ENCODE results near the gene COG8. TPM values are rescaled to one million over a fixed set of nuclear protein-coding genes. Genes with fewer than 3 reads are reported as not detected.

The COG8 gene
- total and polyA plus RNA-seq, 2 experiments from 2014 or later: 28.9 to 52.4 TPM

DNA sequence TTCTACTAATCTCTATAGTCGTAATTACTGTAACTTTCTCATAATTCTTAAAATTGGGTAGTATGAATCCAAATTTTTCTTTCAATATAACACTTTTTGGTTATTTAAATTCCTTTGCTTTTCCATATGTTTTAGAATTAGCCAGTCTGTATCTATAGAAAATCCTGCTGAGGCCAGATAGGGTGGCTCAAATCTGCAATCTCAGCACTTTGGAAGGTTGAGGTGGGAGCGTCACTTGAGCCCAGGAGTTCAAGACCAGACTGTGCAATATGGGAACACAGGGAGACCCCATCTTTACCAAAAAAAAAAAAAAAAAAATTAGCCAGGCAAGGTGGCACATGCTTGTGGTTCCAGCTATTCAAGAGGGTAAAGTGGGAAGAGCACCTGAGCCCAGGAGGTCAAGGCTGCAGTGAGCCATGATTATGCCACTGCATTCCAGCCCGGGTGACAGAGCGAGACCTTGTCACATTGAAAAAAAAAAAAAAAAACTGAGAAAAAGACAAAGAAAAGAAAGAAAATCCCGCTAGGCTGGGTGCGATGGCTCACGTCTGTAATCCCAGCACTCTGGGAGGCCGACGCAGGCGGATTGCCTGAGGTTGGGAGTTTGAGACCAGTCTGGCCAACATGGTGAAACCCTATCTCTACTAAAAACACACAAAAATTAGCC lies 37.2 kb upstream of the COG8 start:
- Histone ChIP-seq H3K4me2 (ENCODE audit: unreplicated experiment) (no peak overlapping the region), H3K4me1 (ENCODE audit: insufficient read depth) (peaks cover 12% of the 10 kb centered on the region), H3K4me3 (no peak overlapping the region), H3K27ac (no peak overlapping the region), H3K9ac (no peak overlapping the region), H3F3A (ENCODE audit: insufficient read depth) (peaks cover 21% of the 10 kb centered on the region; the same call in 1 of the 2 replicates), H3K9me2 (ENCODE audit: insufficient read depth) (no peaks in the 10 kb centered on the region), H3K36me3 (ENCODE audit: low read depth) (peaks cover 22% of the 10 kb centered on the region), H4K20me1 (ENCODE audit: insufficient read depth) (no peaks in the 10 kb centered on the region), H3K79me2 (ENCODE audit: insufficient read depth) (peaks cover 90% of the 10 kb centered on the region), H3K27me3 (replicated peaks; ENCODE audit: insufficient read depth) (no peaks in the 10 kb centered on the region), H2AFZ (no peak overlapping the region), H3K9me3 (ENCODE audit: low read depth) (no peaks in the 10 kb centered on the region)
- TF ChIP-seq EZH2 (IDR thresholded peaks at IDR 0.05; ENCODE audit: insufficient read depth, poor library complexity, severe bottlenecking): no peak
- DNase-seq: no peak
- WGBS, 2 experiments (ENCODE audit: low coverage in 1 of 2, low lambda C conversion rate in 2 of 2, missing lambda C conversion rate in 2 of 2): 97 to 98% methylated on average over 9 to 10 of the region's 10 CpGs
- in situ Hi-C loops (cut with MboI): no loop called here

DNA sequence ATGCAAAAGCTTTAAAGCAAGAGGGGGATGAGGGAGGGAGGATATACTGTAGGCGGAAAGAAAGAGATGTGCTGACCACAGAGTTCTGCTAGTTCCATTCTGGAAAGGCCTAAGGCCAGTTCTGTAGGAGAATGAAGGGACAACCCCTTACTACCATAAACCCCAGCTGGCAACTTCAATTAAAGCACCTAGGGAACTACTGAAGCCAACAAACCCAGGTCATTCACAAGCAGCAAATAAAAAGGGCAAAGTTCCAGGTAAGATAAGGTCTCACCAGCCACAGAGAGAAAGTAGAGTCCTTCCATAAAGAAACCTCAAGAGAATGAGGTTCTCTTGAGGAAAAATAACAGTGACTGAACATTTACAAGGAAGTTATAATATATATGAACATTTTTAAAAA lies 33.7 kb upstream of the COG8 start:
- Histone ChIP-seq H3K4me2 (ENCODE audit: unreplicated experiment) (no peak overlapping the region), H2AFZ (no peak overlapping the region), H3K4me1 (ENCODE audit: insufficient read depth) (no peaks in the 10 kb centered on the region), H3K36me3 (ENCODE audit: low read depth) (peaks cover 48% of the 10 kb centered on the region), H3K27me3 (replicated peaks; ENCODE audit: insufficient read depth) (no peaks in the 10 kb centered on the region), H3K79me2 (ENCODE audit: insufficient read depth) (peaks cover 59% of the 10 kb centered on the region), H3K4me3 (no peak overlapping the region), H3K9ac (no peak overlapping the region), H3F3A (ENCODE audit: insufficient read depth) (0 out of 2 replicates have a peak, but pooled peaks cover 14% of the 10 kb centered on the region), H3K27ac (no peak overlapping the region), H3K9me3 (ENCODE audit: low read depth) (no peaks in the 10 kb centered on the region), H3K9me2 (ENCODE audit: insufficient read depth) (no peaks in the 10 kb centered on the region), H4K20me1 (ENCODE audit: insufficient read depth) (no peaks in the 10 kb centered on the region)
- 93 to 95% methylated on average over 1 of the region's 1 CpG for WGBS, 2 experiments (ENCODE audit: low coverage in 1 of 2, low lambda C conversion rate in 2 of 2, missing lambda C conversion rate in 2 of 2)
- DNase-seq: no peak
- in situ Hi-C loops (cut with MboI): no loop called here
- no peak for TF ChIP-seq EZH2phosphoT487 (IDR thresholded peaks at IDR 0.05; ENCODE audit: insufficient read depth, low read depth)
- TF ChIP-seq EZH2 (IDR thresholded peaks at IDR 0.05; ENCODE audit: insufficient read depth, poor library complexity, severe bottlenecking): no peak

DNA sequence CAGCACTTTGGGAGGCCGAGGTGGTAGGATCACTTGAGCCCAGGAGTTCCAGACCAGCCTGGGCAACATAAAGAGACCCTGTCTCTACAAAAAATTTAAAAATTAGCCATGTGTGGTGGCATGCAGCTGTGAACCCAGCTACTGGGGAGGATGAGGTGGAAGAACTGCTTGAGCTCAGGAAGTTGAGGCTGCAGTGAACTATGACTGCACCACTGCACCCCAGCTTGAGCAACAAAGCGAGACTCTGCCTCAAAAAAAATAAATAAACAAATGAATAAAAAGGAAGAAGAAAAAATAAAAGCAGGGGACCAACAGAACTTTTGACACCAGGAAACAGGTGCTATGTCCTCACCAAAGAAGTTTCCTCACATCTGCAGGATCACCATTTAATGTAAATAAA lies 32.2 kb upstream of the COG8 start:
- WGBS, 2 experiments (ENCODE audit: low coverage in 1 of 2, low lambda C conversion rate in 2 of 2, missing lambda C conversion rate in 2 of 2): 92 to 100% methylated on average over 2 of the region's 2 CpGs
- no peak overlapping the region for H3K27ac ChIP-seq
- in situ Hi-C loops (cut with MboI): no loop called here
- H3K9ac ChIP-seq: no peak overlapping the region
- TF ChIP-seq EZH2 (IDR thresholded peaks at IDR 0.05; ENCODE audit: insufficient read depth, poor library complexity, severe bottlenecking) (no peak), EZH2phosphoT487 (IDR thresholded peaks at IDR 0.05; ENCODE audit: insufficient read depth, low read depth) (no peak)
- no peaks in the 10 kb centered on the region for H3K9me3 ChIP-seq (ENCODE audit: low read depth)
- H3K79me2 ChIP-seq (ENCODE audit: insufficient read depth): peaks cover 50% of the 10 kb centered on the region
- no peaks in the 10 kb centered on the region for H3K9me2 ChIP-seq (ENCODE audit: insufficient read depth)
- no peaks in the 10 kb centered on the region for H3K4me1 ChIP-seq (ENCODE audit: insufficient read depth)
- no peak overlapping the region for H3K4me2 ChIP-seq (ENCODE audit: unreplicated experiment)
- no peak overlapping the region for H3K4me3 ChIP-seq
- peaks cover 51% of the 10 kb centered on the region for H3K36me3 ChIP-seq (ENCODE audit: low read depth)
- H3K27me3 ChIP-seq (replicated peaks; ENCODE audit: insufficient read depth): no peaks in the 10 kb centered on the region
- no peaks in the 10 kb centered on the region for H4K20me1 ChIP-seq (ENCODE audit: insufficient read depth)
- DNase-seq: no peak
- no peak overlapping the region for H2AFZ ChIP-seq
- 0 out of 2 replicates have a peak, but pooled peaks cover 13% of the 10 kb centered on the region for H3F3A ChIP-seq (ENCODE audit: insufficient read depth)

DNA sequence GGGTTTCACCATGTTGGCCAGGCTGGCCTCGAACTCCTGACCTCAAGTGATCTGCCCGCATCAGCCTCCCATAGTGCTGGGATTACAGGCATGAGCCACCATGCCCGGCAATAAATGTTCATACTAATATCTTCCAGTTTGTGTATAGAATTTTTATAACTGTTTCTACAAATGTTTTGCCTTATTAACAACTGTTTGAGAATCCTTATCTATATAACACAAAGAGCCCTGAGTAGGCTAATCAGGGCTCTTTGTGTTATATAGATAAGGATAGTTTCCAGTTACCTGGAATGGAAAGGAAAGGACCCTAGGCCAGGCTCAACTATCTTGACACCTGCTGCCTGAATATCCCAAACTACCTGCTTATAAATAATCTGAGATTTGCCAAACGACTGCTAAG lies 29.5 kb upstream of the COG8 start:
- no peak overlapping the region for H3K4me2 ChIP-seq (ENCODE audit: unreplicated experiment)
- no peaks in the 10 kb centered on the region for H3K9me2 ChIP-seq (ENCODE audit: insufficient read depth)
- H4K20me1 ChIP-seq (ENCODE audit: insufficient read depth): no peaks in the 10 kb centered on the region
- H3K4me3 ChIP-seq: no peak overlapping the region
- H3F3A ChIP-seq (ENCODE audit: insufficient read depth): 0 out of 2 replicates have a peak, but pooled peaks cover 13% of the 10 kb centered on the region
- WGBS, 2 experiments (ENCODE audit: low coverage in 1 of 2, low lambda C conversion rate in 2 of 2, missing lambda C conversion rate in 2 of 2): 98 to 99% methylated on average over 4 of the region's 4 CpGs
- H2AFZ ChIP-seq: no peak overlapping the region
- no peak overlapping the region for H3K9ac ChIP-seq
- no peak for TF ChIP-seq EZH2 (IDR thresholded peaks at IDR 0.05; ENCODE audit: insufficient read depth, poor library complexity, severe bottlenecking)
- TF ChIP-seq EZH2phosphoT487 (IDR thresholded peaks at IDR 0.05; ENCODE audit: insufficient read depth, low read depth): no peak
- H3K9me3 ChIP-seq (ENCODE audit: low read depth): no peaks in the 10 kb centered on the region
- H3K36me3 ChIP-seq (ENCODE audit: low read depth): peaks cover 58% of the 10 kb centered on the region
- no peak overlapping the region for H3K27ac ChIP-seq
- no peak for DNase-seq
- peaks cover 37% of the 10 kb centered on the region for H3K79me2 ChIP-seq (ENCODE audit: insufficient read depth)
- no peaks in the 10 kb centered on the region for H3K27me3 ChIP-seq (replicated peaks; ENCODE audit: insufficient read depth)
- in situ Hi-C loops (cut with MboI): no loop called here
- H3K4me1 ChIP-seq (ENCODE audit: insufficient read depth): no peaks in the 10 kb centered on the region

Data from GM23248 (cell line).